ENCODE results near the gene NRXN3.

The NRXN3 gene

GRCh38 chr14:79639613-79640012, 1469.4 kb downstream of the NRXN3 start:
- TF ChIP-seq, protein P1, sequence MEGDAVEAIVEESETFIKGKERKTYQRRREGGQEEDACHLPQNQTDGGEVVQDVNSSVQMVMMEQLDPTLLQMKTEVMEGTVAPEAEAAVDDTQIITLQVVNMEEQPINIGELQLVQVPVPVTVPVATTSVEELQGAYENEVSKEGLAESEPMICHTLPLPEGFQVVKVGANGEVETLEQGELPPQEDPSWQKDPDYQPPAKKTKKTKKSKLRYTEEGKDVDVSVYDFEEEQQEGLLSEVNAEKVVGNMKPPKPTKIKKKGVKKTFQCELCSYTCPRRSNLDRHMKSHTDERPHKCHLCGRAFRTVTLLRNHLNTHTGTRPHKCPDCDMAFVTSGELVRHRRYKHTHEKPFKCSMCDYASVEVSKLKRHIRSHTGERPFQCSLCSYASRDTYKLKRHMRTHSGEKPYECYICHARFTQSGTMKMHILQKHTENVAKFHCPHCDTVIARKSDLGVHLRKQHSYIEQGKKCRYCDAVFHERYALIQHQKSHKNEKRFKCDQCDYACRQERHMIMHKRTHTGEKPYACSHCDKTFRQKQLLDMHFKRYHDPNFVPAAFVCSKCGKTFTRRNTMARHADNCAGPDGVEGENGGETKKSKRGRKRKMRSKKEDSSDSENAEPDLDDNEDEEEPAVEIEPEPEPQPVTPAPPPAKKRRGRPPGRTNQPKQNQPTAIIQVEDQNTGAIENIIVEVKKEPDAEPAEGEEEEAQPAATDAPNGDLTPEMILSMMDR (IDR thresholded peaks at IDR 0.05) = no peak

DNA sequence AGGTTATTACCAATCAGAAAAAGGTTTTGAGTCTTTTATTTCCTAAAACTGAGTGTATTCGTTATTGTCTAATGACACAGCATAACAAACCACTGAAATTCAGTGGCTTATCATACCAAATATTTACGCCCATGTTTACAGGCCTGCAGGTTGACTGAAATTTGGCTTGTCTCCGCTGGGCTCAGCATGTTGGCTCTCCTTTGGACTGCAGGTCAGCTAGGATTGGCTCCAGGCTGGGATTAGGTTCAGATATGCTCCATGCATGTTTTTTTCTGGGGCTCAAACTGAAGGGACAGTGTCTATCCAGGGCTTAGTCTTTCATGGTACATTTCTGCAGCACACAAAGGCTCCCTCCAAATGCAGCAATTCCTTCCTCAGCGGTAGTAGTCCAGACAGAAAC, 1471.2 kb downstream of the NRXN3 start:
- TF ChIP-seq, protein P1 (IDR thresholded peaks at IDR 0.05) = no peak

DNA sequence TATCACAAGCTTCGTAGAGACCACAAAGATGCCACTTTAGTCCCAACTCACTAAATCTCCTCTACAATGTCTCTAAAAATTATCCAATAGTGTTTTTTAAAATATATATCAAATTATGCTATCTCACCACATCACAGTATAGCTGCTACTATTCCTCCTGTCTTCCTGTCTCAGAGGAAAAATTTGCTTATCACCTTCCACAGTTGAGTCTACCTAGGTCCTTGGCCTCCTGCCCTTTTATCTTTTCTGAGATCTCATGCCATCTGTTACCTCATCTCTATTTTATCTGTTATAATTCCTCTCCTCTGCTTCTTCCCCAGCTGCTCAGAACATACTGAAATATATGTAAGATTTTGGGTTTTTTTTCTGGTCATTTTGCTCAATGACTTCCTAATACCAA, 1473.0 kb downstream of the NRXN3 start:
- TF ChIP-seq, protein P1 (IDR thresholded peaks at IDR 0.05) = no peak

DNA sequence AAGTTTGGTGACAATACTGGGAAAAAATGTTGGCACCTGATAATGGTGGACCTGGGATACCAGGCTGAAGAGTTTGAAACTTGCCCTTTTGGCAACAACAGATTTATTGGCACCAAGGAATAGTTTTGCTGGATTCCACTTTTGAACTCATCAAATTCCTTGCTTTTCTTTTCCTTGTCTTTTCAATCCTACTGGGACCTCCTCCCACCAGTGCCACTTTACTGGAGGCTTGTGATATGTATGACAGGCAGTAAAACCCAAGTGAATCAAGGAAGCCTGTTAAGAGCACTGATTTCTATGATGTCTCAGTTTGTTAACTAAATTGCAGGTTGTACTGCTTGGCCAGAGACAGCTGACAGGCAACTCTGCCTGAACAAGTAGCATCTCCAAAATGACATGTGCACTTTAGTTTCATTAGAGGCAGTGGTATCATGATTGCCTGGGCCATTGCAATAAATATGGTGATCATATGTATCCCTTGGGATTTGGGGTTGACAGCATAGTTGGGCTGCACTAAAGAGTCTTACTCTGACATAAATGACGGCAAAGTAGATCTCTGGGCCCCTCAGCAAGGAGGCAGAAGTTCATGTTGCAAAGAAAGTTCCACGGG, 1475.7 kb downstream of the NRXN3 start:
- TF ChIP-seq, protein P1 (IDR thresholded peaks at IDR 0.05) = no peak

DNA sequence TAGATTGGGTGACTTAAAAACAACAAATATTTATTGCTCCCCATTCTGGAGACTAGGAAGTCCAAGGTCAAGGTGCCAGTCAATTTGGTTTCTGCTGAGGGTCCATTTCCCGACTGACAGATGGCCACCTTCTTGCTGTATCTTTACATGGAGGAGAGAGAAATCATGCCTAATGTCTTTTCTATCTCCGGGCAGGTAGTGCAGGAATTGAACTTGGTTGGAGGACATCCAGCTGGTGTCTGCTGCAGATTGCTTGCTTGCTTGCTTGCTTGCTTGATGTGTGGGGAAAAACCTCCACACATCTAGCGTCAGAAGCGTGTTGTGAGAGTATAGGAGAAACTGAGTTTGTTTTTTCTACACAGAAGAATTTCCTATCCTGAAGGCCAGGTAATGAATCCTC, 1479.7 kb downstream of the NRXN3 start:
- TF ChIP-seq, protein P1 (IDR thresholded peaks at IDR 0.05) = no peak

GRCh38 chr14:79652513-79653307, 1482.5 kb downstream of the NRXN3 start:
- TF ChIP-seq, protein P1 (IDR thresholded peaks at IDR 0.05) = no peak

- TF ChIP-seq, protein P1 (IDR thresholded peaks at IDR 0.05) = no peak
Measured at GRCh38 chr14:79656056-79656455, 1485.9 kb downstream of the NRXN3 start.

Data from LNCAP (cell line).